Measurements from ENCODE around the gene CCR5AS.
"Not testable (repeated sequence)": the region's sequence is repeated elsewhere in the genome, so short reads cannot be mapped to it uniquely, and the experiment has no call there.

CCR5AS gene

DNA sequence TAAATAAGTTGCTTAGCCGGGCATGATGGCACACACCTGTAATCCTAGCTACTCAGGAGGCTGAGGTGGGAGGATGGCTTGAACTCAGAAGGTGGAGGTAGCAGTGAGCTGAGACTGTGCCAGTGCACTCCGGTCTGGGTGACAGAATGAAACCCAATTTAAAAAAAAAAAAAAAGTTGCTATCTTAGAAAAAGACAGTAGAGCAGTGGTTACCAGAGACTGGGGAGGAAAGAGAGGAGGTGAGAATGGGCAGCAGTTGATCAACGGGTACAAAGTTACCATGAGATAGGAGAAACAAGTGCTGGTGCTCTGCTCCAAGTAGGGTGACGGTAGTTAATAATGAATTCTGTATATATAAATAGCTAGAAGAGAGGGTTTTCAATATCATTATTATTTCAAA, 53.8 kb downstream of the CCR5AS start:
- DNase-seq: no peak

DNA sequence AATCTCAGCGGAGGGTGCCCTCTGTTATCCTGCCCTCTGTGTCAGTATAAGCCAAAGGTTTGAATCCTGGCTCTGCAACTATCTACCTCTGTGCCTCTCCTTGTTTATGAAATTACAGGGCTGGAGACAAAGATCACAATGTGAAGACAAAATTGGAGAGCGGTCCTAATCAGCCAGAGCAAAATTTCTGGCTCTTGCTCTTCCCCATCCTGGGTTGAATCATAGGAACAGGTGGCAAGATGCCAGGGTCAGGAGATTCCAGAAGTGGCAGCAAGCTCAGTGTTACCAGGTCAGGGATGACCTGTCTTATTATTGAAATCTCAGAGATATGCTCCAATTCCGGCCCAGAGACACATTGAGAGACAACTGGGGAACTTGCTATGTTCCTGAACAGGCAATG, 55.2 kb downstream of the CCR5AS start:
- no peak for DNase-seq

DNA sequence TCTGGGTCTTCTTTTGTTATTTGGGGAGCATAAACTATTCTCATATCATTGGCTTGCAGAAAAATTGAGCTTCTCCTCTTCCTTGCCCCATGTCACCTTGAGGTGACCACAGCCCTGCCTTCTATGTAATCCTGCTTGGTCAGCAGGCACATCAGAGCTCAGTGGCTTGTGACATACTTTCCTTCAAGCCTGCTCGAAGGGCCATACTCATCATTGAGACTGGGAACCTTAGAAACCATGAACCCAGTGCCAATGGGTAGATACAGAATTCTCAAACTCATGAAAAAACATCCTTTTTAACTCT, 56.7 kb downstream of the CCR5AS start:
- no peak for DNase-seq

DNA sequence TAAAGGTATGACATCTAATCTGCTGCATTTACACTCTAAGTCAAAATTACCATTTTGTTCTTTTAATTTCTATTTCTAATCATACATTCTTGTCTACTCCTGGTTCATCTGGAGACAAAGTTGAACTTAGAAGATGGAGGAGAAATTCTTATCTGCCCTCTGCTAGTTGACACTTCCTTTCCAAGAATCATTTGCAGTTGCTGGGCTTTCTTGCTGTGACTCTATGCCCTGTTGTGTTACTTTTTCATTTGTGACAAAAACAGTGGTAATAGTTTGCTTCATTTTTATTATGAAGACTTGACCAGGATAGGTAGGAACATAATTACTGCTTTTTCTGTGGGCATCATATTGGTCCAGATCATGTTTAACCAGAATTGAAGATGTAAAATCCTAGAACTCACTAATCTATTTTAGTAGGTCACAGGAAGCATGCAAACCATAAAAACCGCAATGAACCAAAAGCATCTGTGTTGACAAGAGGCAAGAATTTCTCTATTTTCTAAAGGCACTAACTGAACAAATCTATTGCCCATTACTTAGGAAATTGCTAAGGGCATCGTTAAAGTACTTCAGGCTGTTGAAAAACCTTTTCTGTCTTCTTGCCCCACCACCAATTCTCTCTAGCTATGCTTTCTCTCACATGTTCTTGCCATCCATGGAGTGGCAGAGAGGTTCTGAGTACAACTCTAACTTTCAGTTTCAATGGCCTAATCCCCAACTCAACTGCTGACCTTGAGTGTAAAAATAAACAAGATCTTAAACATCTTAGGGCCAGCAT, 57.2 kb downstream of the CCR5AS start:
- DNase-seq: peak in 1 of 2 donors; percentile 47

DNA sequence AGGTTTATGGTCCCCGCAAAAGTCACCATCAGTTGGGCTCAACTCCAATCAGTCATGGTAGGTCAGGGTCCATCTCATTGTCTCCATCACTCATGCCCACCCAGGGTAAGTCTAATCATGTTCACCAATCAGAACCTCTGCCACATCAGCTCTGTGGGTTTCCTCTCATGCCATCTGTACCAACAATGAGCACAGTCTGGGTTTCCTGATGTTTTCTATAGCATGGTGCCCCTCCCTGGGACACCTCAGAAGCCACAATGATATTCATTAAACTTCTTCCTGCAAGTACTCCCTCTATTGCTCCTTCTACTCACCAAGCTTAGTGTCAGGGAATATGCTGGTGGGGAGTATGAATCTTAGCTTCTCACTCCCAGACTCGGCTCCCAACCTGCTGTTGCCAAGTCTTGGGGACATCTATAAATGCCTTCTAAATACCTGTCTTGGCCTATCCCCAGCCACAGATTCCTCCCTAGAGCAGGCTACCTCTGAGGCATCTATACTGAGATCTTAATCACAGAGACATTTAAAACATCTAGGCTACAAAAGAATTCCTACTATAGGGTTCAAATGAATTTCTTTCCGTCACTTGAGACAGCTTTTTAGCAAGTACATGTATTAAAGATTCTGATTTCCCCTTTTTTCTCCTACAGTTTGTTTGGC, 57.9 kb downstream of the CCR5AS start:
- peak in 1 of 2 donors; percentile 46 for DNase-seq

- DNase-seq: no peak
These were observed 62.4 kb downstream of the CCR5AS start for GRCh38 chr3:46344476-46344875.

GRCh38 chr3:46338840-46339239, 68.0 kb downstream of the CCR5AS start:
- DNase-seq: no peak

DNA sequence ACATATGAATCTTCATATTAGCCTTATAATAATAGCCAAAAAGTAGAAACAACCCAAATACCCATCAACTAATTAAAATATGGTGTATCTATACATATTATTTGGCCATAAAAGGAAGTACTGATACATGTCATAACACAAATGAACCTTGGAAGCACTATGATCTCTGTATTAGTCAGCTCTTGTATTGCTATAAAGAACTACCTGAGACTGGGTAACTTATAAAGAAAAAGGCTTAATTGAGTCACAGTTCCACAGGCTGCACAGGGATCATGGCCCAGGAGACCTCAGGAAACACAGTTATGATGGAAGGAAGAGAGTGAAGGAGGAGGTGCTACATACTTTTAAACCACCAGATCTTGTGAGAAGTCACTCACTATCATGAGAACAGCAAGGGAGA, 69.0 kb downstream of the CCR5AS start:
- DNase-seq: no peak

DNA sequence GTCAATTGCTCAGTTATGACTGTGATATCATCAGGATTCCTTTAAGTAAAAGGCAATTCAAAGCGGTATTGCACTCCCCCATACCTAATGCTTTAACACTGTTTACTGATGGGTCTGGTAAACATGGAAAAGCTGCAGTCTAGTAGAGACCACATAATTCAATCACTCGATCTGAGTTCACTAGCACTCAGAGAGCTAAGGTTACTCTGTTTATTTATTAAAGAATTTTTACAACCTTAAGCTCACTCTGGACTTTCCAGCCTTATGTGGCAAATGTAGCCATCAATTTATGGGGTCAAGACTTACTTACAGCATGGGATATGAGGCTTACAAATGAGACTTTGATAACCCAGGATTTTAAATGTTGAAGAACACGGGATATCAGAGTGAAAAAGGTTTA, 71.3 kb downstream of the CCR5AS start:
- DNase-seq: no peak

DNA sequence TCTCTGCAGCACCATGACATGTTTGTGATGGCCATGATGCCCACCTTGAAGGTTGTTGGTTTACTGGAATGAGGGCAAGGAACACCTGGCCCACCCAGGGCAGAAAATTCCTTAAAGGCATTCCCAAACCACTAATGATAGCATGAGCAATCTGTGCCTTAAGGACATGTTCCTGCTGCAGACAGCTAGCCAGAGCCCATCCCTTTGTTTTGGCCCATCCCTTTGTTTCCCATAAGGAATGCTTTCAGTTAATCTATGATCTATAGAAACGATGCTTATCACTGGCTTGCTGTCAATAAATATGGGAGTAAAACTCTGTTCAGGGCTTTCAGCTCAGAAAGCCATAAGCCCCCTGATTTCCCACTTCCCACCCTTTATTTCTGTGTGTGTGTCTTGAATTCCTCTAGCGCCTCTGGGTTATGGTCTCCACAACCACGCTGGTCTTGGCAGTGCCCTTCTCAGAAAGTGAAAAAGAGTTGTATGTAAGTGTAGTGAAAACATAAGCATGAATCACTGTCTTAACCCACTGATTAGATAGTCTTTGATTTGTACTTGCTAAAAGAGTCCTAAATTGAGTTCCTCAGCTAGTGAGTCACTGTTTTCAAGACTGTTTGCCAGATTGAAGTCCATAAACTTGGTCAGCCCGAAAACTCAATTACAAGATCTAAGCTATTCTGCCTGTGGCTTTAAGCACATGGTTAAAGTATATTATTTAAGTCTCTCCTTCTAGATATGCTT, 72.0 kb downstream of the CCR5AS start:
- no peak for DNase-seq

DNA sequence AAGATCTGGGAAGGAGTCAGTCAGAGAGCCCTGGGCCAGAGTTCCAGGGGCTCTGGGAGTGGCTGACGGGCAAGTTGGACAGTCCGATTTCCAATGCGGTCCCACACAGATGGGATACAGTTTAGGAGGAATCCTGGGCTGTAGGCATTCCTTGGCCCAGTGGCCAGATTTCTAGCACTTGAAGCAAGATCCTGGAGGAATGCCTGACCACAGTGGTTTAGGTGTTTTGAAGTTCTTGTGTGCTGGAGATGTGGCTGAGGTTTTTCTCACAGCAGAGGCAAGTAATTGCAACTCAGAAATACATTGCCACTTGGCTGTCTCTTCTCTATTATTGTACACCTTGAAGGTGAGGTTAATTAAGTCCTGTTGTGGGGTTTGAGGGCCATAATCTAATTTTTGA, 76.2 kb downstream of the CCR5AS start:
- not testable (repeated sequence) for DNase-seq

DNA sequence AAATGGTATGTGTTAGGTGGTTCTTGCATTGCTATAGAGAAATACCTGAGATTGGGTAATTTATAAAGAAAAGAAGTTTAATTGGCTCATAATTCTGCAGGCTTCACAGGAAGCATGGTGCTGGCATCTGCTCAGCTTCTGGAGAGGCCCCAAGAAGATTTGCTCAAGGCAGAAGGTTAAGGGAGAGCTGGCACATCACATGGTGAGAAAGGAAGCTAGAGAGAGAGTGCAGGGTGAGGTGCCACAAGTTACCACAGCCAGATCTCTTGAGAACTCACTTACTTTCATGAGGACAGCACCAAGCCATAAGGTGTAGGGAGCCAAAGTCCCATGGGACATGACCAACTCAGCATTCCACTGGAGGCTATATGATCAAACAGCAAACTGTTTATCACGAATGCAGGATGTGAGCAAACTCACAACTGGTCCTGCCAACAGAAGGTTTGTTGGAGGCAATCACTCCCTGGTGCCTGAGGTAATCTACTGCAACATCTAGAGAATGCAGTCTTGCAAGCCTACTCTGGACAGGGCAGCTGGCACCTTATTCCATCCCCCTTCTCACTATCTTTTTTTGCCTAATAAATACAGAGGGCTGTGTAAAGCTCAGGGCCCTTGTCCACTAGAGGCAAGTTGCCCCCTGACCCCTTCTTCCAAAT, 81.1 kb downstream of the CCR5AS start:
- DNase-seq: no peak

GRCh38 chr3:46324036-46324435, 82.8 kb downstream of the CCR5AS start:
- no peak for DNase-seq

- peak in 1 of 2 donors; percentile 41 for DNase-seq
These were observed 85.3 kb downstream of the CCR5AS start for GRCh38 chr3:46321461-46322104.

- no peak for DNase-seq
These were observed 88.5 kb downstream of the CCR5AS start for GRCh38 chr3:46318207-46318927.

GRCh38 chr3:46316206-46316605, 90.7 kb downstream of the CCR5AS start:
- no peak for DNase-seq

GRCh38 chr3:46314517-46314916, 92.3 kb downstream of the CCR5AS start:
- DNase-seq: no peak
